Occipital lobe (tissue), 2 donors: ENCODE data around the gene KCTD7. TPM values are rescaled to one million over a fixed set of nuclear protein-coding genes. Genes with fewer than 3 reads are reported as not detected.
"Not testable (repeated sequence)": the region's sequence is repeated elsewhere in the genome, so short reads cannot be mapped to it uniquely, and the experiment has no call there.

Source experiments
- DNase-seq: peaks from one replicate; lab custom pipeline; 2025; lab: John Stamatoyannopoulos, UW
- total RNA-seq: library from RNA; depleted of rRNA; stranded (reverse); fragments of >200 nt; gene quantifications from one replicate; pipeline ENCODE4 v1.2.3, GENCODE V29; 2014

Gene KCTD7
- total RNA-seq, 1 donor from 2014 or later, result 31.8 TPM

DNA sequence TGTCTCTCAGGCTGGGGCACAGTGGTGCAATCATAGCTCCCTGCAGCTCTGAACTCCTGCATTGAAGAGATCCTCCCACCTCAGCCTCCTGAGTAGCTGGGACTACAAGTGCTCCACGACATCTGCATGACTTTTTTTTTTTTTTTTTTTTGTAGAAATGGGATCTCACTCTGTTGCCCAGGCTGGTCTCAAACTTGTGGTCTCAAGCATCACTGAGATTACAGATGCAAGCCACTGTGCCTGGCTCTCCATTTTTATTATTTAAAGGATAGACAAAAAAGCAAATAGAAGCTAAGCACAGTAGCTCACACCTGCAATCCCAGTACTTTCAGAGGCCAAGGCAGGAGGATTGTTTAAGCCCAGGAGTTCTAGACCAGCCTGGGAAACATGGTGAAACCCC lies 13.0 kb upstream of the KCTD7 start:
- no peak for DNase-seq

DNA sequence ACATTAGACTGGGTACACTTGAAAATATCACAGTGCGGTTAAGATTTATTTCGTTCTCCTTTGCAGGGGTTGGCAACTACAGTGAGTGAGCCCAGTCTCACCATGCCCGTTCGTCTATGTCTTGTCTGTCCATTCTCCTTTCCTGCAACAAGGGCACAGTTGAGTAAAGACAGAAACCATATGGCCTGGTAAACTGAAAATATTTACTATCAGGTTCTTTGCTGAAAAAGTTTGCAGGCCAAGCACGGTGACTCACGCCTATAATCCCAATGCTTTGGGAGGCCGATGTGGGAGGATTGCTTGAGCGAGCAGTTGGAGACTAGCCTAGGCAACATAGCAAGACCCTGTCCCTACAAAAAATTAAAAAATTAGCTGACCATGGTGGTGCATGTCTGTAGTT lies 11.4 kb upstream of the KCTD7 start:
- DNase-seq, result no peak

DNA sequence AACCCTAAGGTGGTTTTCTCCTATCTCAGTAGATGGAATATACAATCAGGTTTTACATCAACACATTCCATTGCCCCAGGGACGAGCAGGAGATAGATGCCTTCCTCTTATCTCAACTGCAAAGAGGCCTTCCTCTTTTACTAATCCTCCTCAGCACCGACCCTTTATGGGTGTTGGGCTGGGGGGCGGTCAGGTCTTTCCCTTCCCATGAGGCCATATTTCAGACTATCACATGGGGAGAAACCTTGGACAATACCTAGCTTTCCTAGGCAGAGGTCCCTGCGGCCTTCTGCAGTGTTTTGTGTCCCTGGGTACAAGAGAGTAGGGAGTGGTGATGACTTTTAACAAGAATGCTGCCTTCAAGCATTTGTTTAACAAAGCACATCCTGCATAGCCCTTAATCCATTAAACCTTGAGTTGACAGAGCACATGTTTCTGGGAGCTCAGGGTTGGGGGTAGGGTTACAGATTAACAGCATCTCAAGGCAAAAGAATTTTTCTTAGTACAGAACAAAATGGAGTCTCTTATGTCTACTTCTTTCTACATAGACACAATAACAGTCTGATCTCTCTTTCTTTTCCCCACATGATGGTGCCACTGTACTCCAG lies 9.2 kb upstream of the KCTD7 start:
- not testable (repeated sequence) for DNase-seq

DNA sequence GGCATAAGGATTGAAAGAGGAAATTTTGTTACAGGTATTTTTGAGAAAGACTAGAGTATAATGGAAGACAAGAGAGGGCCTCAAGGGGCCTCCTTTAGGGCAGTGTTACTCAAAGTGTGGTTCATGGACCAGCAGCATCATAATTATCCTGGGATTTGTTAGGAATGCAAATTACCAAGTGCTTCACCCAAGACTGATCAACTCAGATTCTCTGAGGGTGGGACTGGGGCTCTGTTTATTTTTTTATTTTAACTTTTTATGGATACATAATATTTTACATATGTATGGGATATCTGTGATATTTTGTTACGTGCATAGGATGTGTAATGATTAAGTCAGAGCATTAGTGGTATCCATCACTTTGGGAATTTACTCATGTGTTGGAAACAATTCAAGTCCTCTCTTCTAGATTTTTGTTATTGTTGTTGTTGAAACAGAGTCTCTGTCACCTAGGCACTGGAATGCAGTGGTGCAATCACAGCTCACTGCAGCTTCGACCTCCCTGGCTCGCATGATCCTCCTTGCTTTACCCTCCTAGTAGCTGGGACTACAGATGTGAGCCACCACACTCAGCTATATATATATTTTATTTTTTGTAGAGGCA lies 2.2 kb upstream of the KCTD7 start:
- DNase-seq, result no peak

DNA sequence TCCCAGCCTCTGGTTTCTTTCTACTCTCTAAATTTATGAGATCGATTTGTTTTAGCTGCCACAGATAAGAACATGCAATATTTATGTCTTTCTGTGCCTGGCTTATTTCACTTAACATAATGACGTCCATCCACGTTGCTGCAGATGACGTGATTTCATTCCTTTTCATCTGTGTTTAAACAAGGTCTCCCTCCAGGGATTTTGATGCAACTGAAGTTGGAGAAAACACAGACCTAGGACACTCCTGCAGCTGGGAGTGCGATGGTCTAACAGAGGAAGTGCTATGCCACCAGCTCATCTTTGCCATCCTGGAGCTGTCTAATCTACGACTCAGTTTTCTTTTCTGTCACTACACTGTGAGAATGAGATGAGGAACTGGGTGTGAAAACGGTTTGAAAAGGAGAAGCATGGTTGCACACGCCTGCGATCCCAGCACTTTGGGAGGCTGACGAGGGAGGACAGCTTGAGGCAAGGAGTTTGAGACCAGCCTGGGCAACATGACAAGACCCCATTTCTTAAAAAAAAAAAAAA lies 1.5 kb upstream of the KCTD7 start:
- DNase-seq, result no peak

DNA sequence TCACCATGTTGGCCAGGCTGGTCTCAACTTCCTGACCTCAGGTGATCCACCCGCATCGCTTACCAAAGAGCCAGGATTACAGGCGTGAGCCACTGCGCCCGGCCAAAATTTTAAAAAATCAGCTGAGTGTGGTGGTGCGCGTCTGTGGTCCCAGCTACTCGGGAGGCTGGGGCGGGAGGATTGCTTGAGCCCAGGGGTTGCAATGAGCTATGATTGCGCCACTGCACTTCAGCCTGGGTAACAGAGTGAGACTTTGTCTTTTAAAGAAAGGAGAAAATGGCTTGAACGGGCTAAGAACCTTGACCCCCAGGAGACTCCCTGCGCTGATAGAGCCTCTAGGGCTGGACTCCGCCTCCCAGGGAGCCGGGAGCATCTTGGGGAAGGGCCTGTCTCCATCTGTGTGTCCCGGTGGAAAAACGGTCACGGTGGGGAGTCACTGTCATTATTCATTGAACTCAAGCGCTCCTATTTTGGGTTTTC lies 760 bp upstream of the KCTD7 start:
- DNase-seq, result no peak

DNA sequence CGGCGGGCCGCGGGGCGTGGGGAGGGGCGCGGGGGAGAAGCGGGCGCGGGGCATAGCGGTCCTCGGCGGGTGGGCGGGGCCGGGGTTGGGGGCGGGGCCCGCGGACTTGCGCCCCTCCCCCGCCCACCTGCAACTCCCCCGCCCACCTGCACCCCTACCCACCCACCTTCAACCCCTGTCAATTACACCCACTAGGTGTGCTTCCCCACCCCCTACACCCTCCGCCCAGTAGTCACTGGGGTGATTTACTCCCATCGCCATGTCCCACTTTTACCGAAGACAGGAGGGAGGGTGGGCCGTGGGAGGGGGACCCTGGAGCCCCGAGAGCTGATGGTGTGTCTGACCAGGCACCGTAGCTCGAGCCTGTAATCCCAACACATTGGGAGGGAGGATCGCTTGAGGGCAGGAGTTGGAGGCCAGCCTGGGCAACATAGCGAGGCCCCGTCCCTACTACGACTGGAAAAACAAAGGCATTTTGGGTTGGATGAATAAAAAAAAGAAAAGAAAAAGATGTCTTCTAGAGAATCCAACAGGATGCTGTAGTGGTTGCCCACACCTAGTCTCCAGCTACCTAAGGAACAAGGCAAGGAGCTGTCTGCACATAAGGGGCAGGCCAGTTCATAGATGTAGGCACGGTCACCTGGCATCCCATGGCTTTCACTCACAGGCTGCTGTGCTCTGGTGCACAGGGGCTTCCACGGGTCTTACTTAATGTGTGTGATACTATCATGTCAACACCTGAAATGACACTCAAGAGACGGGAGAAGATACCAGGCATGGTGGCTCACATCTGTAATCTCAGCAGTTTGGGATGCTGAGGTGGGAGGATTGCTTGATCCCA lies 761 bp downstream of the KCTD7 start:
- DNase-seq, result no peak

DNA sequence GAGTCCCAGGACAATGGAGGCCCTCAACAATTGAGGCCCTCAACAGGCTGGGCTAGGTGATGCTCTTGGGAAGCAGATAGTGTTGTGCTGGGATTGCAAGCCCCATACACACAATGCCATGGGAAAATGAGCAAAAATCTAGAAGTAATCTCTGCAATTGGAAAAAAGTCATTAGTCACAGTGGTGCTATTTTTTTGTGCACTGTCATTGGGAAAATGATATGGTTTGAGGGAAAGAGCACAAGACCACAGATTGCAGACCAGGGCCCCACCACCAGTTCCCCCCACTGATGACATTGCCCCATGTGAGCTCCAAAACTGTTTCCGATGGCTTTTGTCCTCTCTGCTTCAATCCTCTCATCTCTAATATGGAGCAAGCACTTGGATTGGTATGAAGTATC lies 1.9 kb downstream of the KCTD7 start:
- no peak for DNase-seq

DNA sequence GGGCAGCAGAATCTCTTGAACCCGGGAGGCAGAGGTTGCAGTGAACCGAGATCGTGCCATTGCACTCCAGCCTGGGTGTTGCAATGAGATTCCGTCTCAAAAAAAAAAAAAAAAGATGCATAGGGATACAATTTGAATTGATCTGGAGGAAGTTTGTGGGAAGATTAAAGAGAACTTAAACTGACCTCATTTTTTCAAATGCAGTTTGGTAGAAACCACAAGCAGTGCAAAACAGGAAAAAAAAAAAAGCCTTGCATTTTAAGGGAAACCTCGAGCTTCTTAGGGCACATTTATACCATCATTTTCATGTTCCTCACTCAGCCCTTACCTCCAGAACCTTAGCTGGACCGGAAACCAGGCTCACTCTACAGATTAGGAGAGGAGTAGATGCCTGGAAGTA lies 2.8 kb downstream of the KCTD7 start:
- DNase-seq, result no peak

DNA sequence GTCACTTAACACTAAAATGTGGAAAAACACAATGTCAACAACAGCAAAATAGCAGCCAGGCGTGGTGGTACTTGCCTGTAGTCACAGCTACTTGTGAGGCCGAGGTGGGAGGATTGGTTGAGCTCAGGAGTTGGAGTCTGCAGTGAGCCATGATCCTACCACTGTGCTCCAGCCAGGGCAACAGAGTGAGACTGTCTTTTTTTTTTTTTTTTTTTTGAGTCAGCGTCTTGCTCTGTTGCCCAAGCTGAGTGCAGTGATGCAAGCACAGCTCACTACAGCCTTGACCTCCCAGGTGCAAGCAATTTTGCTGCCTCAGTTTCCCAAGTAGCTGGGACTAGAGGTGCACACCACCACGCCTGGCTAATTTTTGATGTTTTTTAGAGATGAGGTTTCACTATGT lies 6.1 kb downstream of the KCTD7 start:
- DNase-seq, result no peak

DNA sequence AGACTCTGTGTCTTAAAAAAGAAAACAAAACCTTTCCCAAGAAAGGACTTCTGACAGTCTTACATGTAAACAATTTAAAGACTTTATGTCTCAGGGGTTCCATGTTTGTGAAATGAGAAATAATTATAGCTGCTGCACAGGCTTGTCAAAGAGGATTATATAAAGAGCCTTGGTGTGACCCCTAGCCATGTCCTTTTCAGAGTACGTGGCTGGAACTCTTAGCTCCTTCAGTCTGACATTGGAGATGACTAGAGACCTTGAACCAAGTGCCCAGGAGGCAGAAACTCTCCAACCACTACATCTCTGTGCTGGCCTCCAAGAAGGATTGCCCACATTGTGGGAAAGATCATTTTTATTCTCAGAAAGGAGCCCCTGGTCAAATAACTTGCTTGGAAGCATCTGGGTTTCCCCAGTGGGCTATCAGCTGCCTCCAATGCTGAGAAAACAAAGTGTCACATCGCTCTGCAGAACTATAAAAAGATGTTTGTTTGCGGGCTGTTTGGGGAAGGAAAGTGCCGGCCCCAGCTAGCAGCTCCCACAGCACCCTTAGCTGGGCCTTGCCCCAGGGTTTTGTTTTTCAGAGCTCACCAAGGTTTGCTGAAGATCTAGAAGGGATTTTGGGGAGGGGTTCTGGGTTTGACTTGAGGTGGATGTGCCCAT lies 6.8 kb downstream of the KCTD7 start:
- DNase-seq, result not testable (repeated sequence)

DNA sequence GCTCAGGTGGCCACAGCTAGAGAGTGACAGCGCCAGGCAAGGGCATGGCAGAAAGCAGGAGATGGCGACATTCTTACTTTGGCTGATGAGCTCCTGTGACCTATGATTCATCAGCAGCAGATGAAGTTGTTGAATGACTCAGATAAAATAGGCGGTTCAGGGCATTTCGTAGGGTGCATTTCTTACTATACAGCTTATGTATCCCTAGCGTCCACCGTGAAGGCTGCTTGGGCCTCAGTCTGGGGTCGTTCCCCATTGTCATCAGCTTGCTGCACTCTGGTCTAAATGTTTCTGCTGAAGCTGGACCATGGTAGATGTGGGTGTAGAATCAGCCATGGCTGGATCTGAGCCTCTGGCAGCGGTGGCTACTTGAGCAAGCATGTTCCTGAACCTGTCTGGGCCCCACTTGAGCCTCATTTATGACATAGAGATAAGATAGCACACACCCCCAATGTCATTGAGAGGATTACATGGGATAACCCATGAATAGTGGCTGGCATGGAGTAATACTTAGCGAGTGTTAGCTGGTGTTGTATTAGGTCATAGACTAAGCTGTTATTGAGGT lies 7.4 kb downstream of the KCTD7 start:
- not testable (repeated sequence) for DNase-seq

DNA sequence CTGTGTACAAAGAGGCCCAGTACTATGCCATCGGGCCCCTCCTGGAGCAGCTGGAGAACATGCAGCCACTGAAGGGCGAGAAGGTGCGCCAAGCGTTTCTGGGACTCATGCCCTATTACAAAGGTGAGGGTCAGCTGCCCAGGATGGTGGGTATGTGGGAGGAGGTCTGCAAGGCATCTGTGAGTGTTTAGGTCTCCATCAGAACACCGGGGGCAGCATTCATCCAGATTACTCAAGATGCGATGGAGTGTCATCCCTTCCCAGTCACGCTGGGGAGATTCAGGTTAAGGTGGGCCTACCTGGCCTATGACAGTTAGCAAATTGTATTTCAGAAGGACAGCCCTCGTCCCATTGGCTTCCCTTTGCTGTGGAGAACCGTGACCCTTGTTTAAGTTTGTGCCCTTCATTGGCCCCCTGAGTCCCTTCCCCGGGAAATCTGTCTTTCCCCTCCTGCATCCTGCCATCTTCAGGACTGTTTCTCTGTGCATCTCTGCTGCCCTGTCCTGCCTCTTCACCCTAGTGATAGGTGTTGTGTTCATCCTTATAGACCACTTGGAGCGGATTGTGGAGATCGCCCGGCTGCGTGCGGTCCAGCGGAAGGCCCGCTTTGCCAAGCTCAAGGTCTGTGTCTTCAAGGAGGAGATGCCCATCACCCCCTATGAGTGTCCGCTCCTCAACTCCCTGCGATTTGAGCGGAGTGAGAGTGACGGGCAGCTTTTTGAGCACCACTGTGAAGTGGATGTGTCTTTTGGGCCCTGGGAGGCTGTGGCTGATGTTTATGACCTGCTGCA lies 9.8 kb downstream of the KCTD7 start:
- no peak for DNase-seq

DNA sequence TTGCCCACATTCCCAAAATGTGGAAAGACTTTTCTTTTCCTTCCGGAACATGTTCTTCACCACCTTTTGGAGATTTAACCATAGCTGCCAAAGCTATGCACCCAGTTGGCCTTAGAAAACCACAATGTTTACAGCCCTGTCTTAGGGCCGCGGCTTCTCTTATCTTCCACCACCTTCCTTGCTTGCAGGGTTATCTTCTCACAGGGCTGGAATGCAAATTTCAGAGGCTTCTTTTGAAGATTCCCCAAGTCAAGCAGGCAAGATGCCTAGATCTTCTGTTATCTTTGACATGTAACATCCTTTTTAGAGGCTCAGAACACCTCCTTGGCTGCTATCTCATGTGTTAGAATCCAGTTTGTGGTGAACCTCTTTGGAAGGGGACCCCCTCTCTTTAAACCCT lies 11.1 kb downstream of the KCTD7 start:
- no peak for DNase-seq

DNA sequence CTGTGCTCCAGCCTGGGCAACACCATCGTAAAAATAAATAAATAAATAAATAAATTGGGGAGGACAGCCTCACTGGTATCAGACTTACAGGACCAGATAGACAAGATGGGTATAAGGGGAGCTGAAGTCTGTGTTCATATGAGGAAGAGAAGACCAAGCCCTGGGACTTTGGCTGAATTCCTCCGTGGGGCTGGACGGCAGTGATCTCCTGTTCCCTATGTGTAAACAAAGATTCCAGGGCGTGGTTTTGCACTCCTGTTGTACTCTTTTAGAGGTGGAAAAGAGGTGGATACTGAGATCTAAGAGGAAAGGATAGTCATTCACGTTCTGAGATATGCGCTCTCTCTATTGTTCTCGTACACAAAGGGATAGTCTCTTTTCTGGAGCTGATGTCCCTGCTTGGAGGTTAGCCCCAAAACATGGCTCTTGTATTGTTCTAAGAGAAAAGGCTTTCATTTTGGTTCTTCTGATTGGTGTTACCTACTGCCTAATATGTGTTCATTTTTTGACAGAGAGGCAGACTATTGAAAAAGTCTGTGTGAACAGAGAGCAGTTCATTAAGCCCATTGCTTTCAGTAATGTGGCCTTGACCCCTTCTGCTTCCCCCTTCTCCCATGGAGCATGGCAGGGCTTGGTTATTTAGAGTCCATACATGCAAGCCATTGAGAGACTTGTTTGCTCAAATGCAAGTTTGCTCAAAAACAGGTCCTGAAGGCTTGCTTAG lies 12.3 kb downstream of the KCTD7 start:
- no peak for DNase-seq

DNA sequence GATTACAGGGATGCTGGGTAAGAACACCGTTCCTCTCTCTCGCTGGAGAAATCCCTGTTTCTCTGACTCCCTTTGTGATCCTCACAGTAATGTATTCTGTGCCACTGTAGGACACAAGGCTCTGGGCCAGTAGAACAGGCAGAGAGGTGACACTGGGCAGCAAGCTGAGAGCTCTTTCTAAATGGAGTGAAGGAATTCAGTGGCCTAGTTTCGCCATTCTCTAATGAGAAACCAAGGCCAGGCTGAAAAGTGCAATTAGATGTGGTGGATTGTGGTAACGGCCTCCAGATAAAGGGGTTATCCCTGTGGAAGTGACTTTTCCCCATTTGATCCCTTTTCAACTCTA lies 12.8 kb downstream of the KCTD7 start:
- no peak for DNase-seq

DNA sequence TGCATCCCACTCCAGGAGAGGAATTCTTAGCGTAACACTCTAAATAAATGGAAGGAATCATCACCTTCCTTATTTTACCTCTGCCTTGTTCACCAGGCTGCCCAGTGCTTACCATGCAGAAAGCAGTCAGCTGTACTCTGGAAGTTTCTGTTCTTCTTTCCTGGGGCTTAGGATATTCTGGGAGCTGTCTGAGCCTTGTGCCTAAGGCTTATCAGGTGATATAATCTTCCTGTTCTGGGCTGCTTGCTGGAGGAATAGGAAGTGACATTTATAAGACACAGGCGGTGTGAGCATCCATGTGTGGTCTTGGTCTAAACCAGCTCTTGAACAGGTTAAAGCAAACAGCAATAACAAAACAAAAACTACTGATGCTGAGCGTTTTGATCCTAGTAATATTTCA lies 13.5 kb downstream of the KCTD7 start:
- no peak for DNase-seq

DNA sequence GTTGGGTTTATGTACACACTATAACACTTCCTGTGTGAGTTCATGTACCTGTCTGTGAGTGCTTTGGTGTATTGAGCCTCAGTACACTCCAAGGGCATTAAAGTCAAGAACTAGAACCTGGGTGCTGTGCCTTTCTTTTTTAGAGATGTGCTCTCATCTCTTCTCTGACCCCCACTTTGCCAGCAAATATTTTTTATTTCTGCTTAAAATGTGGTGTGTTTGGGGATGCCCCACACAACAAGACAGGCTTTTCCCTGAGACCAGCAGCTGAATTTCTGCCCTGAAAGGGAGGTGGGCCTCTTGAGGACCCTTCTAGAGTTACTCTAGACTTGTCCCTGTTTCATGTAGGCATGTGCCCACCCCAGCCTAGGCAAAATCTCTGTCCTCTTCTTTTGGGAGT lies 14.3 kb downstream of the KCTD7 start:
- DNase-seq, result no peak

DNA sequence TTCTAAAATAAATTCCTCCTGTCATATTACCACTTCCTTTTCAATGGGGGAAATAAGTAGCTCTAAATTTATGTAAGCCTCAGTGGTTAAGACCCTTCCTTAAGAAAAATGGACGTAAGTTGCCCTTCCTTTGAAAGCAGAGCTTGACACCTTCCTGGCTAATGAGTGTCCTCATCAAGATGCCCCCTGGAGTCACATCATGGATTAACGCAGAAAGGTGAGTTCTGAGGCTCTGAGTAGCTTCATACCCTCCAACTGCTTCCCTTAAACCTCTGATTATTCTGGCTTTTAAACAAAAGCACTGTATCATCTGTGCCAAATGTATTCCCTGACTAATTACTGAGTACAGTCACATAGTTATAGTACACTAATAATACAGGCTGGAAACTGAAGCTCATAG lies 14.7 kb downstream of the KCTD7 start:
- no peak for DNase-seq

DNA sequence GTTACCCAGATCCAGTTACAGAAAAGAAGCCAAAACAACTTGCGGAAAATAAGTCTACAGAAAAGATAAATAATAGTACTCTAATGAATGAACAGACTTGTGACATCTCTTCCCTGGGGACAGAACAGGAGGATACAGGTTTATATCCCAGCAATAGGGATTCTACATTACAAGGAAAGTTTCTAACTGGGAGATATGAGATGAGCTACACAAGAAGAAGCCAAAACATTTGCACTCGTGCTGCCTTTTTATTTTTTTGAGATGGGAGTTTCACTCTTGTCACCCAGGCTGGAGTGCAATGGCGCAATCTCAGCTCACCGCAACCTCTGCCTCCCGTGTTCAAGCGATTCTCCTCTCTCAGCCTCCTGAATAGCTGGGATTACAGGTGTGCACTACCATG lies 22.3 kb downstream of the KCTD7 start:
- DNase-seq, result not testable (repeated sequence)
